ENCODE results near the gene PSME3IP1. TPM values are rescaled to one million over a fixed set of nuclear protein-coding genes. Genes with fewer than 3 reads are reported as not detected.

PSME3IP1 gene
- total and polyA plus RNA-seq, 9 of the 15 experiments (the other 6 are each of a cell fraction or from before 2014, with no cell fraction given) = 63.8 to 187 (median 142) TPM

DNA sequence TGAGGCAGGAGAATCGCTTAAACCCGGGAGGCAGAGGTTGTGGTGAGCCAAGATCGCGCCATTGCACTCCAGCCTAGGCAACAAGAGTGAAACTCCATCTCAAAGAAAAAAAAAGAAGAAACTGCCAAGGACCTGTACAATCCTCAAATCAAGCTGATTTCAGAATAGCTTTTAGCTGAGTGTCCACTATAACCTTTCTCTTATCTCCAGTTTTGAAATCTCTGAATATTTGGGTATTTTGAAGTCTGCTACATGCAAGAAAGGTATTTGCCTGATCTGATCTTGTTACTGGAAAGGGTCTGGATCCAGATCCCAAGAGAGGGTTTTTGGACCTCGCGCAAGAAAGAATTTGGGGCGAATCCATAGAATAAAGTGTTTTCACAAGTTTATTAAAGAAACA, 40.1 kb upstream of the PSME3IP1 start (continued):
- TF ChIP-seq, protein P1, sequence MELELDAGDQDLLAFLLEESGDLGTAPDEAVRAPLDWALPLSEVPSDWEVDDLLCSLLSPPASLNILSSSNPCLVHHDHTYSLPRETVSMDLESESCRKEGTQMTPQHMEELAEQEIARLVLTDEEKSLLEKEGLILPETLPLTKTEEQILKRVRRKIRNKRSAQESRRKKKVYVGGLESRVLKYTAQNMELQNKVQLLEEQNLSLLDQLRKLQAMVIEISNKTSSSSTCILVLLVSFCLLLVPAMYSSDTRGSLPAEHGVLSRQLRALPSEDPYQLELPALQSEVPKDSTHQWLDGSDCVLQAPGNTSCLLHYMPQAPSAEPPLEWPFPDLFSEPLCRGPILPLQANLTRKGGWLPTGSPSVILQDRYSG (tag; conservative IDR thresholded peaks at IDR 0.05; ENCODE audit: low read depth) = no peak
- TF ChIP-seq PURB (CRISPR knock-in tag; IDR thresholded peaks at IDR 0.05; ENCODE audit: low read depth) (no peak), RBFOX2 (IDR thresholded peaks at IDR 0.05; ENCODE audit: low read depth, low read length) (no peak)
- TF ChIP-seq, protein P2, sequence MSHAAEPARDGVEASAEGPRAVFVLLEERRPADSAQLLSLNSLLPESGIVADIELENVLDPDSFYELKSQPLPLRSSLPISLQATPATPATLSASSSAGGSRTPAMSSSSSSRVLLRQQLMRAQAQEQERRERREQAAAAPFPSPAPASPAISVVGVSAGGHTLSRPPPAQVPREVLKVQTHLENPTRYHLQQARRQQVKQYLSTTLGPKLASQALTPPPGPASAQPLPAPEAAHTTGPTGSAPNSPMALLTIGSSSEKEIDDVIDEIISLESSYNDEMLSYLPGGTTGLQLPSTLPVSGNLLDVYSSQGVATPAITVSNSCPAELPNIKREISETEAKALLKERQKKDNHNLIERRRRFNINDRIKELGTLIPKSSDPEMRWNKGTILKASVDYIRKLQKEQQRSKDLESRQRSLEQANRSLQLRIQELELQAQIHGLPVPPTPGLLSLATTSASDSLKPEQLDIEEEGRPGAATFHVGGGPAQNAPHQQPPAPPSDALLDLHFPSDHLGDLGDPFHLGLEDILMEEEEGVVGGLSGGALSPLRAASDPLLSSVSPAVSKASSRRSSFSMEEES (CRISPR knock-in tag; IDR thresholded peaks at IDR 0.05) = no peak
- TF ChIP-seq, protein P3, sequence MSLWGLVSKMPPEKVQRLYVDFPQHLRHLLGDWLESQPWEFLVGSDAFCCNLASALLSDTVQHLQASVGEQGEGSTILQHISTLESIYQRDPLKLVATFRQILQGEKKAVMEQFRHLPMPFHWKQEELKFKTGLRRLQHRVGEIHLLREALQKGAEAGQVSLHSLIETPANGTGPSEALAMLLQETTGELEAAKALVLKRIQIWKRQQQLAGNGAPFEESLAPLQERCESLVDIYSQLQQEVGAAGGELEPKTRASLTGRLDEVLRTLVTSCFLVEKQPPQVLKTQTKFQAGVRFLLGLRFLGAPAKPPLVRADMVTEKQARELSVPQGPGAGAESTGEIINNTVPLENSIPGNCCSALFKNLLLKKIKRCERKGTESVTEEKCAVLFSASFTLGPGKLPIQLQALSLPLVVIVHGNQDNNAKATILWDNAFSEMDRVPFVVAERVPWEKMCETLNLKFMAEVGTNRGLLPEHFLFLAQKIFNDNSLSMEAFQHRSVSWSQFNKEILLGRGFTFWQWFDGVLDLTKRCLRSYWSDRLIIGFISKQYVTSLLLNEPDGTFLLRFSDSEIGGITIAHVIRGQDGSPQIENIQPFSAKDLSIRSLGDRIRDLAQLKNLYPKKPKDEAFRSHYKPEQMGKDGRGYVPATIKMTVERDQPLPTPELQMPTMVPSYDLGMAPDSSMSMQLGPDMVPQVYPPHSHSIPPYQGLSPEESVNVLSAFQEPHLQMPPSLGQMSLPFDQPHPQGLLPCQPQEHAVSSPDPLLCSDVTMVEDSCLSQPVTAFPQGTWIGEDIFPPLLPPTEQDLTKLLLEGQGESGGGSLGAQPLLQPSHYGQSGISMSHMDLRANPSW (CRISPR knock-in tag; IDR thresholded peaks at IDR 0.05) = no peak
- TF ChIP-seq, protein P4, sequence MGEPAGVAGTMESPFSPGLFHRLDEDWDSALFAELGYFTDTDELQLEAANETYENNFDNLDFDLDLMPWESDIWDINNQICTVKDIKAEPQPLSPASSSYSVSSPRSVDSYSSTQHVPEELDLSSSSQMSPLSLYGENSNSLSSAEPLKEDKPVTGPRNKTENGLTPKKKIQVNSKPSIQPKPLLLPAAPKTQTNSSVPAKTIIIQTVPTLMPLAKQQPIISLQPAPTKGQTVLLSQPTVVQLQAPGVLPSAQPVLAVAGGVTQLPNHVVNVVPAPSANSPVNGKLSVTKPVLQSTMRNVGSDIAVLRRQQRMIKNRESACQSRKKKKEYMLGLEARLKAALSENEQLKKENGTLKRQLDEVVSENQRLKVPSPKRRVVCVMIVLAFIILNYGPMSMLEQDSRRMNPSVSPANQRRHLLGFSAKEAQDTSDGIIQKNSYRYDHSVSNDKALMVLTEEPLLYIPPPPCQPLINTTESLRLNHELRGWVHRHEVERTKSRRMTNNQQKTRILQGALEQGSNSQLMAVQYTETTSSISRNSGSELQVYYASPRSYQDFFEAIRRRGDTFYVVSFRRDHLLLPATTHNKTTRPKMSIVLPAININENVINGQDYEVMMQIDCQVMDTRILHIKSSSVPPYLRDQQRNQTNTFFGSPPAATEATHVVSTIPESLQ (CRISPR knock-in tag; IDR thresholded peaks at IDR 0.05) = no peak

Measured in K562 (cell line).